HG02943 (cell line): Measurements from ENCODE around the gene PSMC5.
"Not testable (repeated sequence)": the region's sequence is repeated elsewhere in the genome, so short reads cannot be mapped to it uniquely, and the experiment has no call there.

Source experiments
- ATAC-seq: cut with Tn5 transposase; IDR thresholded peaks from one replicate; pipeline ENCODE4 v1.9.1; 2021; ENCODE audit warnings: mild to moderate bottlenecking, low read depth, moderate library complexity; ENCODE audit not compliant: unreplicated experiment

The PSMC5 gene

DNA sequence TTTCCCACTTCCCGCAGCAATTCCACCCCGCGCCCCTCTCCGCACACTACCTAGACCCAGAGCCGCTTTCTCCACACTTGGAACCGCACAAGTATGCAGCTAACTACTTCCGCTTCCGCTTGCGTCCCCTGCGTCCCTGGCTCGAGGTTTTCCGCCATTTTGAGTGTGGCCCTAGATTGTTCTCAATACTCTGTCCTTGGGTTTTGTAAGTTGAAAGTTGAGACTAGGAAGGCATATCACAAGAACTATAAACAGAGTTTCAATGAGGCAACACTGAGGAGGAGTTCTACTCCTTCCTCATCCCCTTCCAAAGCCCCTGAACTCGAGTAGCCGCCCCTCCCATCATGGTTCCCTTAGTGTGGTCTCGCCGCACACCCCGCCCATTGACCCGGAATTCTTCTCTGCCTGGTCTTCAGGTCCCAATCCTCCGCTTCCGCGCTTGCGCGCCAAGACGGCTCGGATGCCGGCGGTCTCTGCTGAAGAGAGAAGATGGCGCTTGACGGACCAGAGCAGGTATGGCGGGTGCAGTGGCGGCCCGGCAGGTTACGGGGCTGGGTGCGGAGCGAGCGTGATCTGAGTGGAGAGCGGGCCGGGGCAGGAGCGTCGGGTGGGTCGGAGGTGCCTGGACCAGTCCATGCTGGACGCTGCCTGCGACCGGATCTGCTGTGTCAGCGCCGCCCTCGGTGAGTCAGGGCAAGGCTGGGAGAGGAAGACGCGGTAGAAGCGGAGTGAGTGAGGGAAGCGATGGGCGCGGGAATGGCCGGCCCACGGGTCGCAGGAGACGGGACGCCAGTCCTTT is at the start of gene PSMC5, which contains the start of gene FTSJ3:
TSS of gene PSMC5 (plus strand) at position 430 of the 799 bp plus-strand sequence. CDS start at position 490, 60 bp downstream.
TSS of gene FTSJ3 (minus strand) at position 662 of the 799 bp plus-strand sequence. CDS start 761 bp downstream, outside the sequence.
- peak; percentile 91 for ATAC-seq

DNA sequence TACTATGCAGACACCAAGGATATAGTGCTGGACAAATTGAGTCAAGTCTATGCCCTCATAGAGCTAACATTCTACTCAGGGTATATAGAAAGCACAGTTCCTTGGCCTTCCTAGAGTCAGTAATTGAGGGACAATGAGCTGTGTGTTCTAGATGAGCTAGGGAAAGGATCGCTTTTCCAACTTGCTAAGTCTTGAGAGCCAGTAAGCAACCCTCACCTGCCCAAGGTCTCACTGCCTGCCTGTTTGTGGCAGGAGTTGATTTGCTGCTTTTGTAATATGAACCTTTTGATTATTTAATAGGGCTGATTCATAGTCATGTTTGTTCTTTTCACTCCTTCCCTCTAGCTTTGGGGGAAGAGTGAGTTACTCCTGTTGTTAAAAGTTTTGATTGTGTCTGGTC is 46.7 kb upstream of the PSMC5 start:
- ATAC-seq: no peak

DNA sequence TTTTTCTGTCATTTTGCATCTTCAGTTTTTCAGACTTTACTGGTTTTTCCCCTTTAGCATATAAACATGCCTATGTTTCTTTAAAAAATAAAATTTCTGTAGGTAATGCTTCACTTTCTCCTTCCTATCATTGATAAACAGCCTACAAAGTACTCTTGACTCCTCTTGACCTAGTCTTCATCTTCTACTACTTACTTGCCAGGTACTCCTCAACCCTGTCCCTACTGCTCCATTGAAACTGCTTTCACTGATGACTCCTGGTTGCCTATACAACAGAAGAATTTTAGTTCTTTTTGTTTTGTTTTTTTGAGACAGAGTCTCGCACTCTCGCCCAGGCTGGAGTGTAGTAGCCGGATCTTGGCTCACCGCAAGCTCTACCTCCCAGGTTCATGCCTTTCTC is 46.3 kb upstream of the PSMC5 start:
- ATAC-seq: no peak

DNA sequence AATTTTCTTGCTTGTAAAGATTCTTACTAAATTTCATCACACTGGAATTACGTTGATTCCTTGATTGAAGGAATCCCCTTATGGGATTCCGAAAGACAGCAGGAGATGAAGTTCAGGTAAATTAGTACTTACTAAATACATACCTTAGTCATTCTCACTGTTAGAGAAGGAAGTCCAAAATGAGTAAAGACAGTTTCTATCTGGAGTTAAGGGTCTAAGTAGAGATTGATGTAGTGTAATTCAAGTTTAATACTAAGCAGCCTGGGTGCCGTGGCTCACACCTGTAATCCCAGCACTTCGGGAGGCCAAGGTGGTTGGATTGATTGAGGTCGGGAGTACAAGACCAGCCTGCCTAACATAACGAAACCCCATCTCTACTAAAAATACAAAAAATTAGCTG is 43.7 kb upstream of the PSMC5 start:
- no peak for ATAC-seq

DNA sequence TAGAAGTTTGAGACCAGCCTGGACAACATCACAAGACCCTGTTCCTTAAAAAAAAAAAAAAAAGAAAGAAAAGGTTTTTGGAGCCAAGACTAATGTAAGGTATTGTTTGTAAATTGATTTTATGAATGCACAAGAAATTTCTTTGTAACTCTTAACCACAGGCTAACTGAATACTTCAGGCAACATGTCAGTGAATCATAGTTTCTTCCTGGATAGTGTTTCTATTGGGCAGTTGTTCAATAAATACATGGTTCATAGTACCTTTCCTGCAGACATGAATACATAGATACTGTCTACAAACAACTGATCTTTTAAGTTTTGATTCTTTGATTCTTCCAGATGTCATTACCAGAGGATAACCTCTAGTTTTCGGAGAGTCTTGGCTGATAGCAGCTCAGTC is 41.7 kb upstream of the PSMC5 start:
- no peak for ATAC-seq

DNA sequence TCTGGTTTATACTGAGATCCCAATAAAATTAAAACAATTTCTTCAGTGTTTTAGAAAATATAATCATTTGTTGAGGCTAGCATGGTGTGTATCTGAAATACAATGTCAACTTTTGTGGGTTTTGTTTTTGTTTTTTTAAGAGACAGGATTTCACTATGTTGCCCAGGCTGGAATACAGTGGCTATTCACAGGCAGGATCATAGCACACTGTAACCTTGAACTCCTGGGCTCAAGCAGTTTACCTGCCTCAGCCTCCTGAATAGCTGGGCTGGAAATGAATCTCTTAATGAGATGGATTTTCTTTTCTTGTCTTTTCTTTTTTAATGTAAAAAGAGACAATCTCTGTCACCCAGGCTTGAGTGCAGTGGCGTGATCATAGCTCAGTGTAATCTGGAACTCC is 41.1 kb upstream of the PSMC5 start:
- ATAC-seq: no peak

DNA sequence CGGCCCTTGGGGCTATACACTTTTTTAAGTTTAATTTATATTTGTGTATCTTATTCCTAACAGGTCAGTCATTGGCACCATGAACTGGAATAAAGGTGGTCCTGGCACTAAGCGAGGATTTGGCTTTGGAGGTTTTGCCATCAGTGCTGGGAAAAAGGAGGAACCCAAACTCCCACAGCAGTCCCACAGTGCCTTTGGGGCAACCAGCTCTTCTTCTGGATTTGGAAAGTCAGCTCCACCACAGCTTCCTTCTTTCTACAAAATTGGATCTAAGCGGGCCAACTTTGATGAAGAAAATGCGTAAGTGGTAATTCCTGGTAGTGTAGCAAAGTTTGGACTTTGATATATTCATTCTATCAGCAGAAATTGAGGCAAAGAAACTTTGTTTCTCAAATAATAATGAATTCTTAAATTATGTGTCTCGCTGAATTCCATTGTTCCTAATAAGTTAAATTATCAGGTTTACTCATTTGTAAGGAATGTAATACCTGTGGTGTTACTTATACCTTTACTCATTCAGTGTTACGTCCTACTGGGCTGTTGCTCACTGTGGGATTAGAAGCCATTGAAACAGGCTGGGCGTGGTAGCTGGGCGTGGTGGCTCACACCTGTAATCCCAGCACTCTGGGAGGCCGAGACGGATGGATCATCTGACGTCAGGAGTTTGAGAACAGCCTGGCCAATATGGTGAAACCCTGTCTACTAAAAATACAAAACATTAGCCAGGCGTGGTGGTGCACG is 40.1 kb upstream of the PSMC5 start:
- no peak for ATAC-seq

DNA sequence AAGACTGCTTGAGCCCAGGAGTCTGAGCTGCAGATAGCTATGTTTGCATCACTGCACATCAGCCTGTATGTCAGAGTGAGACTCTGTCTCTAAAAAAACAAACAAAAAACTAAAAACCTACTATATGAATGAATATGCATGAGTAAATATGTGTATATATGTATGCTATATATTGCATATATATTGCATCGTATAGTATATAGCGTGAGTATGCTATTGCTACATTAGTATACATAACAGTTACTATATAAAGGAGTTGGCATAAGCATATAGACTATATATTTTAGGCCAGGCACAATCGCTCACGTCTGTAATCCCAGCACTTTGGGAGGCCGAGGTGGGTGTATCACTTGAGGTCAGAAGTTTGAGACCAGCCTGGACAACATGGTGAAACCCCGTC is 37.2 kb upstream of the PSMC5 start:
- ATAC-seq: no peak

DNA sequence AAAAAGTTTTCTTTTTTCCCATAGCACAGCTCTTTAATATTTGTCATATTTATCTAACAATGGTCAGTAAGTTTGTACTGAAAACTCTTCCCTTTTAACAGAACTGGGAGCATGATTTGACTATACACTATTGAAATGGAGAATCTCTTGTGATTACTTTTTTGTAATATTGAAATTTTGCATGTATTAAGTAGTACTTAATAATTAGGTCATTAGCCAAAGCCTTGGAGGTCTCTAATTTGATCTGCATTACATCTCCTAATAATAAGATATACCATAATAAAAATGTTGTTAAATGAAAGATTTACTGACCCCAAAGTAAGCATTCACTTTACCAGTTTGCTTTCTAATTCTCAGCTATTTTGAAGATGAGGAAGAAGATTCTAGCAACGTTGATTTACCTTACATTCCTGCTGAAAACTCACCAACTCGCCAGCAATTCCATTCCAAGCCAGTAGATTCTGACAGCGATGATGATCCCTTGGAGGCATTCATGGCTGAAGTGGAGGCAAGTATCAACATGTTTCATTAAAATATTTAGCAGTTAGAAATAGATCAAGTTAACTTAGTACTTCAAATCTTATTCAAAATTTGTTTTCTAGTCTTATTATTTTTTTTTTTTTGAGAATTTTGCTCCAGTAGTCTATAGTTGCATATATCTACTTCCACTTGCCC is 35.0 kb upstream of the PSMC5 start:
- ATAC-seq: no peak

DNA sequence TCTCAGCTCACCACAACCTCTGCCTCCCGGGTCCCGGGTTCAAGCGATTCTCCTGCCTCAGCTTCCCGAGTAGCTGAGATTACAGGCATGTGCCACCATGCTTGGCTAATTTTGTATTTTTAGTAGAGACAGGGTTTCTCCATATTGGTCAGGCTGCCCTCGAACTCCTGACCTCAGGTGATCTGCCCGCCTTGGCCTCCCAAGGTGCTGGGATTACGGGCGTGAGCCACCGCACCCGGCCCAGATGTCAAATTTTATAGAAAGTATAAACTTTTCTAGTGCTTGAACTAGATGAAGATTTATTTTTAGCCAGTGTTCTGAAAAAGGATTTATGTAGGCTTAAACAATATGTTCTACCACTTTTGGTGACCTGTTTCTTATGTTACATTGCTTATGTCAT is 30.9 kb upstream of the PSMC5 start:
- not testable (repeated sequence) for ATAC-seq

DNA sequence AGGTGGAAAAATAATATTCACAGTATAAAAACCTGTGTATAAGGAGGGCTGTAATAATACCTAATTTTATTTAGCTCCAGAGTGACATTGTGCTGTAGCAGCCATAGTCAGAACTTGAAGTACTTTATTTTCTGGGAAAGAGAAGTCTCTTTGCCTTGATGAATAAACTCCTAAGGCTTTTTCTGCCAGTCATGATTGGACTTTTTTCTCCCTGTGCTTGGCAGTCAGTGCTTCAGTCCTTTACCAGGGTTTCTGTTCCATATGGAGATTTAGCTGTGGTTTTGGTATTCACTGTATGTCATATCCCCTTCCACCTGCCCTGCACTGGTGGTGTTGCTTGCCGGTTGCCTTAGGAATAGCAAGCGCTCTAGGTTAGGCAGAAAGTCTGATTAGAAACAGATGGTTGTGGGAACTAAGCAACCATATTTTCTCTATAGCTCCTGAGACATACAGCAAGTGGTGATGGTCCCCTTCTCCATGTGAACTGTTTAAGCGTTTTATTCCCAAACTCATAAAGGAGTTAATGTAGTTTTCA is 28.6 kb upstream of the PSMC5 start:
- no peak for ATAC-seq

DNA sequence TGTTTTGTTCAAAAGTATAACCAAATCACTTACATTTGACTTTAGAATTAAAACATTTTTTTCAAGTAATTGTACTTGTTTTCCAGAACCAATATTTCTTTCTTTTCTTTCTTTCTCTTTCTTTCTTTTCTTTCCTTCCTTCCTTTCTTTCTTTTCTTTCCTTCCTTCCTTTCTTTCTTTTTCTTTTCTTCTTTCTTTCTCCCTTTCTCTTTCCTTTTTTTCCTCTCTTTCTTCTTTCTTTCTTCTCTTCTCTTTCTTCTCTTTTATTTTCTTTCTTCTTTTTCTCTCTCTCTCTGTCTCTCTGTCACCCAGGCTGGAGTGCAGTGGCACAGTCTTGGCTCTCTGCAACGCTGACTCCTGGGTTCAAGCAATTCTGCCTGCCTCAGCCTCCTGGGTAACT is 26.4 kb upstream of the PSMC5 start:
- no peak for ATAC-seq

DNA sequence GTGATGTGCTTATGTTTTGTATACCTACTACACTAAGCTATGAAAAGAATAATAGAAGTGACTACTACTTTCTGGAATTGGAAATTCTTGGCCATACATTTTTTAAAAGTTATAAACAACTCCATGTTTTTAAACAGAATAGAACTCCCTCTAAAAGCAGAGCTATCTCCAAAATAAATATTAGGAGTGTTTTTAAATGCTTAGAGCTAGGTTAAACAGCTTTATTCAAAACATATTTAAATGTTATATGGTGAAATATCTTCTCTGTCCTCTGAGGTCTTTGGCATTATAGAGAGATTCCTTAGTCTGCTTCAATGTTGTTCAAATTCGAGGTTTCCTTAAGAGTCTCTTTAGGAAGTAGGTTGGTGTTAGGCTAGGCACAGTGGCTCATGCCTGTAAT is 22.9 kb upstream of the PSMC5 start:
- no peak for ATAC-seq

DNA sequence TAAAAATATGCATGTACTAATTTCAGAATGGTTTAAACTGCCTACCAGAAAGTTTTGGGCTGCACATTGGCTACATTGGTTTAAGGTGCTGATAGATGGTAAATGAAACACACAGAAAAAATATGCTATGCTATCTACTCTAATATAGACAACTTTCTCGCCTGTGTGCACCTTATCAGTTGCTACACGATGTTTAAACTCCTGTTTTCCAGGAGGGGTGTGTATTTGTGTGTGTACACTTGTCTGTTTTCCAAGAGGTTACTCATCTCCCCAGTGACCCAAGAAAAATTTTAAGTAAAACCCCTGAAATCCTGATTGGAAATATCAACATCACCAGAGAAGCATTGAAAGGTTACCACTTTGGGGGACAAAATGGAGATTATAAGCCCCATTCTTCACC is 21.6 kb upstream of the PSMC5 start:
- no peak for ATAC-seq

DNA sequence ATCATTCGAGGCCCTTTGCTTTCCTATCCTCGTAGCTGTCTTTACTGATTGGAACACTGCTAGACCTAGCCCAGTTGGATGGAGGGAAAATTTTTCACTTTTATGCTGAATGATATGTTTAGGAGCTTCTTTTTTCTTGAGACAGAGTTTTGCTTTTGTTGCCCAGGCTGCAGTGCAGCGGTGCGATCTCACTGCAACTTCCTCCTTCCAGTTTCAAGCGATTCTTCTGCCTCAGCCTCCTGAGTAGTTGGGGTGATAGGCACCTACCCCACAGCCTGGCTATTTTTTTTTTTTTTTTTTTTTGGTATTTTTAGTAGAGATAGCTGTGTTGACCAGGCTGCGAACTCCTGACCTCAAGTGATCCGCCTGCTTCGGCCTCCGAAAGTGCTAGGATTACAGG is 17.3 kb upstream of the PSMC5 start:
- no peak for ATAC-seq

DNA sequence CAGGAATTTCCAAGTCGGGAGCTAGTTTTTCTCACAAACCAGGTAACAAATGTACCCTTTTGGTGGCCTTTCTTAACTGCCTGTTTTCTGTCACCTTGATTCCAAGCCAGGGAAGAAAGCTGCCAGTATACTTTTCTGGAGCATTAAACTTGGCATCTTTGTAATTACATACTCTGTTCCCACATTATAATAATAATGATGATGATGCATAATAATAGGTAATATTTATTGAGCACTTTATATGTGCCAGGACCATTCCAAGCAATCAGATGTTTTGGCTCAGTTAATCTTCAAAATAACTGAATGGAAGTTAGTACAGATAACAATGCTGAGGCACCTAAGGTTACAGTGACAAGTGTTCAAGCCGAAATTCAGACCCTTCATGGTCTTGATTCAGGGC is 11.1 kb upstream of the PSMC5 start:
- ATAC-seq: no peak

DNA sequence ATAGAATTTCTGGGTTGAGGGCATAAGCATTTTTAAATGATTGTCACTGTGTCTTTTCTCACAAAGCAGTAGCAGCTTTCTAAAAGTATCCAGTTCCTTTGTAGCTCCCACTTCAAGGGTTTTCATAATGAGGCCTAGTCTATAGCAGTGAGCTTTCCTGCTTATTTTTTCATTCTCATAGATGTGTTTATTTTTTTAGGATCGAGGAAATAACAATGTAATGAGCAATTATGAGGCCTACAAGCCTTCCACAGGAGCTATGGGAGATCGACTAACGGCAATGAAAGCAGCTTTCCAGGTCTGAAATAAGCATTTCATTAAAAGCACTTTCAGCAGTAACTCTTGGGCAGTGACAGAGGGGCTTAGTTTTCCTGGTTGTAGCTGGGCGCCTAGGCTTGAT is 10.6 kb upstream of the PSMC5 start:
- no peak for ATAC-seq

DNA sequence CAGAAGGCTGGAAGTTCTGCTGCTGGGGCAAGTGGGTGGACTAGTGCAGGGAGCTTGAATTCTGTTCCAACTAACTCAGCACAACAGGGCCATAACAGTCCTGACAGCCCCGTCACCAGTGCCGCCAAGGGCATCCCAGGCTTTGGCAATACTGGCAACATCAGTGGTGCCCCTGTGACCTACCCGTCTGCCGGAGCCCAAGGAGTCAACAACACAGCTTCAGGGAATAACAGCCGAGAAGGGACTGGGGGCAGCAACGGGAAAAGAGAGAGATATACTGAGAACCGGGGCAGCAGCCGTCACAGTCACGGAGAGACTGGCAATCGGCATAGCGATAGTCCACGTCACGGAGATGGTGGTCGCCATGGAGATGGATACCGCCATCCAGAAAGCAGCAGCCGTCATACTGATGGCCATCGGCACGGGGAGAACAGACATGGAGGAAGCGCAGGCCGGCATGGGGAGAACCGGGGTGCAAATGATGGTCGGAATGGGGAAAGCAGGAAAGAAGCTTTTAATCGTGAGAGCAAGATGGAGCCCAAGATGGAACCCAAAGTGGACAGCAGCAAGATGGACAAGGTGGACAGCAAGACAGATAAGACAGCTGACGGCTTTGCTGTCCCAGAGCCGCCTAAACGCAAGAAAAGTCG is 9.4 kb upstream of the PSMC5 start:
- no peak for ATAC-seq

DNA sequence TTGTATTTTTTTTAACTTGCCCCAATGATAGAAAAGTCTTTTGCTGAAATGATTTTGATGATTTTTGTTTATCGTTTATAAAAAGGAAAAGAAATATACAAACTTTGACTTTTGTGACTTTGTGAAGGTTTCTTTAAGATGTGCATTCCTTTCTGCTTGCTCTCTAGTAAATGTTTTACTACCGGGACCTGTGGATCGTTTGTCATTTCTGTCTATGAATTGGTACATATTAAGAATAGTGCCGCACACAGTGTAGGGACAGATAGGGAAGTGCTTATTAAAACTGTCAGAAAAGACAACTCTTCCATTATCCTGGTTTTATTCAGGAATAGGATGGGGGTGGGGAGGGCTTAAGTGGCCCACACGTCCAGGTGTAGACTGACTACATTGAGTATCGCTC is 8.1 kb upstream of the PSMC5 start:
- no peak for ATAC-seq
